NCI-H1694 treated with DMSO at 0.1 percent for 48 hours (cell line): ENCODE results near the gene C1QTNF5.

Experiments
- DNase-seq: peaks from one replicate; lab custom pipeline; 2025; lab: John Stamatoyannopoulos, UW

The C1QTNF5 gene

DNA sequence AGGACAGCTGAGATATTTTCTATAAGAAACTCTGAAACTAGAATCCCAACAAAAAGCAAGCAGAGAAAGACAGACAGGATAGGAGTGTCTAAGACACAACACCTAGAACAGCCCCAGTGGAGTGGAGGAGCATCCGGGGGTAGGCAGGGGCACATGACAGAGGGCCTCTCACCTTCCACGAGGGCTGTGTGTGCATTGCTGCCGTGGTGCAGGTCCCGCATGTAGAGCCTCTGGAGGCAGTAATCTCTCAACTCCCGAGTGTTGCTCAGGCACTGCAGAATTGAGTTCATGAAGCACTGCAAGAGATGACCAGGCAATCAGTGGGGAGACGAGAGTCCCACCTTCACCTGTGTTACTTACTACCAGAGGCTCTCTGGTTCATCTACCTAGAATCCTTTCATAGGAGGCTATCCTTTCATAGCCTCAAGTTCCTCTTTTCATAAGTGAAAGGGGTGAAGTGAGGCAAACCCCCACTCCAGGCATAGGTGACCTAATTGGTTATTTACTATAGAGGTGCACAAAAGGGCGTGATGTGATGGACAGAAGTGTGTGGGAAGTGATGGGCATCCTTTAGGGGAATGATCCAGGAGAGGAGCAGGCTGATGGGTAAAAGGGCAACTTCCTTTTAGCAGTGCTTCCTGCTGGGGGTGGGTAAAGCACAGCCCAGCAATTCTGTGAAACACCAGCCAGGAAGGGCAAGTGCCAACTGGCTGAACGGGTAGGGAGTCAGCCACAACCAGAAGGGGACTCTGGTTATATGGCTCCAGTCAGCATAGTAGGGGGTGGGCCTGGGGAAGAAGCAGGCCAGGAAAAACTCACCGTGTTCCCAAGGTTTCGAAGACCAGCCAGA lies 18.9 kb upstream of the C1QTNF5 start:
- DNase-seq, result no peak

DNA sequence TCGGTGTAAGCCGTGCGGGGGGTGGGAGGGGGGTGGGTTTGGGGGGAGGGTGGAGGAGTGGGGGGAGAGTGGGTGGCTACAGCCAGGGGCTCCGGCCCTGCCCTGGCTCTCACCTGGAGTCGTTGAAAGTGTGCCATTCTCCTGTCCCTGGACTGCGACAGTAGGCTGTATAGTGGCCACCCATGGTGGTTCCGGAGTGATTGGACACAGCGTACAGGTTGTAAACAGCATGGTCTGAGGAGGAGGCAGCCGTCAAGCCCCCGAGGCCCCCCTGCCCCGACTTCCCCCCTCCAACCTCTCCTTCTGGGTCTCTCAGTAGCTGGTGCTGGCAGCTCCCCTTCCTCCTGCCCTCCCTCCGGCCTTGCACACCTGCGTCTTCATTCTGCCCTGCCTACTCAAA lies 16.4 kb upstream of the C1QTNF5 start:
- no peak for DNase-seq

DNA sequence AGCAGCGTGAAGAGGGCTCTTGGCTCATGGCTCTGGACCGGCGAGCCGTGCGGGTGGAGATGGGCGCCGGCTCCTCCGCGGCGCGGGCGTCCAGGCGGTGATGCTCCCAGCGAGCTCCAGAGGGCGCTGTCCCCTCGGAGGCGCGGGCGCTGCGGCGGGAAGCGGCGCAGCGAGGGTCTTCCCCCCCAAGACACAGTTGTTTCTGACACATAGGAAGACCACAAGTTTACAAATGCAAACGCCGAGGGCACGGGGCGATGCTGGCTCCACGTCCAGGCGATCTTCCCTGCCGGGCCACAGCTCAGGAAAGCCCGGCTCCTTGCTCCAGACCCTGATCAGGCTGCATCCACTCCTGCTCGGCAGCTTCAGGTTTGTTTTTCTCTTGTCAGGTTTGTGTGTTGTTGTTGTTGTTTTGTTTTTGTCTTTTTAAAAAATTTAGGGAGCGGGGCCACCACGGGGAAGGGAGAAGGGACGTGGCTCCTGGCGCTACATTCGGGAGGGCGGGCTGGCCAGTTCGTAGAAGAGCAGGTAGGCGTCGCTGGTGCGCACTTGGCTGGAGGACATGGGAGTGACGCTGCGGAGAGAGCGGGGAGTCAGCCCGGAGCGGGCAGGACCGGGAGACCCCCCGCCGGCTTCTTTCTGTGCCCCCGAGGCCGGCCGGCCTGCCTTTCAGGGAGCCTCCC lies 15.8 kb upstream of the C1QTNF5 start:
- no peak for DNase-seq

DNA sequence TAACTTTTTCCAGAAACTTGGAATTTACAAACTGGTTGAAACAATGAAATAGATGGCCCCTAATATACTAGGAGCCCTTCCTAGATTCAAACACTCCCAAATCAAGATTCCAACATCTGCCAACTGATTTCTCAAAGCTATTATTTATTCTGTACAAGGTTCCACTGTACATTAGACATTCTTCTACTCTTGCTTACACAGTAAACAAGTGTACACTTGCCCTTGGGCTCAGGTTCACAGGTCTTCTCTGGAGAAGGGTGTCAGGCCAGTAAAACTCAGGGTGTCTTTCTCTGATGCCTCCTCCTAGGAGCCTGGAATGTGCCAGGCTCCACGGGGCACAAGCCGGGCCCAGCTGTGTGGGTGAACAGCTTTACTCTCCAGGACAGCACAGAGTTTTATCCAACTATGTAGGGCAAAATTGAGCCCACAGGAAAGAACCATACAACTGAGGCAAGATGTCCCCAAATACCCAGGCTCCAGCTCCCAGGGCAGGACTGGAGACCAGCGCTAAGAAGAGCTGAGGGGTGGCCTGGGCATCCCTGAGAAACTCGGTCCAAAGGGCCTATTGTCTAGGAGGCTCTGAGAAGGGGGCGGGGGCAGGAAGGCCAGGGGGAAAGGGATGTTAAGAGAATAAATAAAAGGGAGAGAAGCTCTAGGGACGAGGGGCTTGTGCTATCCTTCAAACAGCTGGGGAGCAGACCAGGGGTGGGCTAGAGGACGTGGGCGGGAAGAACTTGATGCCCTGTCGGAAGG lies 14.6 kb upstream of the C1QTNF5 start:
- DNase-seq, result no peak

DNA sequence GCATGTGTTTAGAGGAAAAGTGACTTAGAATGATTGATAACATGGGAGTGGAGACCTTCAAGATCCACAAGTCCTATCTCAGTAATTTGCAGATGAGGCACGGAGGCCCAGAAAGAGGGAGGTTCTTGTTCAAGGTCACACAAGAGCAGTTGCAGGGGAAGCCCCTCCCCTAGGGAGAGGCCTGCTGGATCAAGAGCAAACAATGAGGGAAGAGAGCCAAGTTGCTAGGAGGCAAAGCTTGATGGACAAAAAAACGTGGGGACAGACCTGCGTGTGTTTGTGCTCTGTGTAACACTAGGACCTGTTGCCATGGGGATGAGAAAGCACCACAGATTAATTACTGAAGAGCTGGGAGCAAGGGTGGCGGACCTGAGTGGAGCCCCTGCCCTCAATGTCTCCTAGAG lies 12.2 kb upstream of the C1QTNF5 start:
- DNase-seq, result no peak

DNA sequence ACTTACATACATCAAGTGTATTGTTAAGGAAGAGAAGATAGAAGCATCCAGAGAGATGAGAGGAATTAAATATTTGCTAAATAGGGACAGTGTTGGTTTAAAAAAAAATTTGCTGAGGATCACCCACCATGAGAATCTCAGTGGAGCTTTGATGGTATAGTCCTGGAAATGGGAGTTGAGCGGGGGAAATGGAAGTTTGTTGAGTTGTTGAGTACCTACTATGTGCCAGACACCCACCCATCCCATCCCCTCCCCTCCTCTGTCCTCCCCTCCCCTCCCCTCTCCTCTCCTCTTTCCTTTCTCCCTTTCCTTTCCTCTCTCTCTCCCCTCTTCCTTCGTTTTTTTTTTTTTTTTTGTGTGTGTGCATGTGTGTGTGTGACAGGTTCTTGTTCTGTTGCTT lies 10.5 kb upstream of the C1QTNF5 start:
- DNase-seq, result no peak

DNA sequence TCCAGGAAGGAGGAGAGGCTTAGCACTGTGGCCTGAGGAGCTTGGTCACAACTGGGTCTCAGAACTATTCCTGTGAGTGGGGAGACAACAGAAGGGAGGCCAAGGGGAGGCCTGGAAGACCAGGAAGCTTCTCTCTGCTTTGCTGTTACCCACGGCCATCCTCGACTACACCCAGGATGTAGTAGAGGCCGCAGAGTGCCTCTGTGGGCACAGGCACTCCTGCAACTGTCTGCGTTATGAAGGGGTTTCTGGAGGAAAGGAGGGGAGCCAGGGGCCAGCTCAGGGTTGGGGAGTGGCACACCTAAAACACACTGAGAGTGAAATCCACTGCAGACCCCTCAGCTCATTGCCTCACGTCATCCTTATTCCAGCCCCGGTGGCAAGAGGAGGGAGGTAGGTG lies 9.6 kb upstream of the C1QTNF5 start:
- DNase-seq, result no peak

DNA sequence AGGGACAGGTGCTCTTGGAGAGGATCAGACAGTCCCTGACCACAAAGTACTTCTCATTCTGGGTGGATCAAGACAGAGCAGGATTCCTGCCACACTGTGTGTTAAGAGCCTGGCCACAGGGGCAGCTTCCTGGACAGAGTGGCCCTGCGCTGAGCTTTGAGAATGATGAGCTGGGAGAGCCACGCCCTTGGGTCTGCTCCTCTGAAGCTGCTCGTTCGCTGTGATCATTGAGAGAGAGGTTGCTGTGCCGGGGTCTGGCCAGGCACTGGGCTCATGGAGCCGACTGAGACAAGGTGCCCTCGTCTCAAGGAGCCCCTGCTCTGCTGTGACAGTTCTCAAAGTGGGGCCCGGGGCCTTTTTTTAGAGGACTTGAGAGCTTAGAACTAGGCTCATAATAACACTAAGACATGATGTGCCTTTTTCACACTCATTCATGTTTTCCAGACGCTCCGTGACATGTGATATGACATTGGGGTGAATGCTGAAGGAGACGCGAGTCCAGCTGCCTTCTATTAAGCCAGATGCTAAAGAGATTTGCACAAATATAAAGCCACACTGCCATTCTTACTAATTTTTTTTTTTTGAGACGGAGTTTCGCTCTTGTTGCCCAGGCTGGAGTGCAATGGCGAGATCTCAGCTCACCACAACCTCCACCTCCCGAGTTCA lies 7.4 kb upstream of the C1QTNF5 start:
- no peak for DNase-seq

DNA sequence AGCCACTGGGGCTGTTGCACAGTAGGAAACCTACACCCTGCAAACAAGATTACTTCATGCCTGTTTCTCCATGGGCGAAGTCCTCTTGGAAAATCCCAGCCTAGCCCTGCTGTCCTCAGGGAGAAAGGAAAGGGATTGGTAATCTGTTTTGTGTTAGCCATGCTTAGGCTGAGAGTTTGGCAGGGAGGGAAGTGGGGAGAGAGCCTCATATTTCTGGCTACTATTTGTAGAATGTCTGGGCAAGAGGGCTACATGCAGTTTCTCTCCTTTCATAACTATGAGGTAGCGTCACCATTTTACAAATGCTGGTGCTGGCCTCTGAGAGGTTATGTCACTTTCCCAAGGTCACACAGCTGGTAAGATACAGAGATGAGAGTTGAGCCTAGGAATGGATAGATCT lies 6.6 kb upstream of the C1QTNF5 start:
- no peak for DNase-seq

DNA sequence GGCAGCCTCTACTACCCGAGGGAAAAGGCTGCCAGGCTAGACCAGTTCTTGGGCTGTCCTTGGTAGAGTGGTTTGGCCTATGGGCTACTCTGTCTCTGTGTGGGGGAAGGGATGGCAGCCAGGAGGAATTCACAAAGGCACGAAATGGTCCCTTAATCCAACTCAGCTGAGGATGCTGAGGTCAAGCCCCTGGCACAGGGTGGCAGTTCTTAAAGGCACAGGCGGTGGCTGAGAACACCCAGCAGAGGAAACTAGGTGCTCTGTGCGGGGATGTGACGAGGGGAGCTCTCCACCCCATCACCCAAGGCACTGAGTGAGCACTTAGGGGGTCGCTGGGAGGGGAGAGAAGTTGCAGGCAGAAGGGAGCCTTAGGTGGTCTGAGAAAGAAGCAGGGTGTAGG lies 5.9 kb upstream of the C1QTNF5 start, which contains the start of gene MFRP:
Gene MFRP (minus strand): TSS at position 101 of the 400 bp plus-strand sequence. CDS start 192 bp downstream, outside the sequence.
- no peak for DNase-seq

DNA sequence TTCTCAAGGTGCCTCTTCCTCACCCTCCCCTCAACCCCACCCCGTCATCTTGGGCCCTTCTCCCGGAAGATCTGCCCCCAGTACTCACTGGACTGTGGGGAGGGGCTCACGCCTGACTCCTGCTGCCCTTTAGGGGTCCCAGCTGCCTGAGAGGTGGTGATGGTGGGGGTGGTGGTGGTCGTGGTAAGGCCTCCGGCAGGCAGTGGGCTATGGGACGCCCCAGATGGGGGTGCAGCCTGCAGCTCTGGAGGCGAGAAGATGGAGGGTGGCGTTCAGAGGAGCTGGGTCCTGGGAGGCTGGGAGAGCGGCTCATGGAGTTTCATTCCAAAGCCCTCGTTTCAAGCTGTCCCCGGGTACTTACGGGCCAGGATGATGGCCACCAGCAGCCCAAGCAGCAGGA lies 5.0 kb upstream of the C1QTNF5 start:
- no peak for DNase-seq

DNA sequence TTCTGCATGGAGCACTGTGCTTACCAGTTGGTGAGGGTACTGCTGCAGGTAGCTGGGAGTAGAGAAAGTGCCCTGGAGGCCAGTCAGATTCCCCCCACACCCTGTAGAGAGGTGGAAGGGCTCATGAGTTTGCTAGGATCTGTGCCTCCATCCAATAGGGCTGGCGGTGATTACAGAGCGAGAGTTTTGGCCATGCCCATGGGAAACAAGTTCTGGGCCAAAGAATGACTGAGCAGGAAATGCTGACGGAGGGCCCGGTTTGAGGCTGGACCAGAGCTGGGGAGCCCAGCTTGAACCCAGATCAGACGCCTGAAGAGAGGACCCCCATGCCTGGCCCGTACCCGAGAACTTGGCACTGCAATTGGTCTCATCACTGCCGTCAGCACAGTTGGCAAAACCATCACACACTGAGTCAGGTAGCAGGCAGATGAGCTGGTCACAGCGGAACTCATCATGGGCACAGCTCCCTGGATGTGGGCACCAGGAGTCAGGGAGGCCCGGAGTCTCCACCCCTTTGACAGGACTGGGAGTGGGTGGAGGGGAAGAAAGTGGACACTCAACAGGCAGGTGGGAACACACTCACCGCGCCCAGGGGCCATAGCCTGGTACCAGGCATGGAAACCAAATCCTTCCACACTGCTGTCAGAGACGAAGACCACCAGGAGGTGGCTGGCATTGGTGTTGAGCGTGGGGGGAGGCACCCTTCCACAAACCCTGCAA lies 3.8 kb upstream of the C1QTNF5 start:
- no peak for DNase-seq

DNA sequence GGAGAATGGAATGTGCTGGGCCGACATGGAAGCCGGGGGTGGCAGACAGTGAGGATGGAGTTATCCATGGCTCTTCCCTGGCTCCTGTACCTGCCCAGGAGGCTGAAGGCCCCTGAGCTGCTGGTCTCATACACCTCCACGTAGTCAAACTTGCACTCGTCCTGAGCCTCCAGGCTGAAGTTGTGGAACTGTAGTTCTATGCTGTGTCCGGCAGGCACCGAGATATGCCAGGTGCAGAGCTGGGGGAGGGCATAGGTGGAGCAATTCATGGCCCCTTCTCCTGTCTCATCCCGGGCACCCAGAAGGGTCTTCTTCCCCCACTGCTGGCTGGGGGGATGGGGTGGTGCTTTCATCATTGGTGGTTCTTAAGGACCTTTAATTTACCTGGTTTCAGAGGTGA lies 3.0 kb upstream of the C1QTNF5 start:
- no peak for DNase-seq

DNA sequence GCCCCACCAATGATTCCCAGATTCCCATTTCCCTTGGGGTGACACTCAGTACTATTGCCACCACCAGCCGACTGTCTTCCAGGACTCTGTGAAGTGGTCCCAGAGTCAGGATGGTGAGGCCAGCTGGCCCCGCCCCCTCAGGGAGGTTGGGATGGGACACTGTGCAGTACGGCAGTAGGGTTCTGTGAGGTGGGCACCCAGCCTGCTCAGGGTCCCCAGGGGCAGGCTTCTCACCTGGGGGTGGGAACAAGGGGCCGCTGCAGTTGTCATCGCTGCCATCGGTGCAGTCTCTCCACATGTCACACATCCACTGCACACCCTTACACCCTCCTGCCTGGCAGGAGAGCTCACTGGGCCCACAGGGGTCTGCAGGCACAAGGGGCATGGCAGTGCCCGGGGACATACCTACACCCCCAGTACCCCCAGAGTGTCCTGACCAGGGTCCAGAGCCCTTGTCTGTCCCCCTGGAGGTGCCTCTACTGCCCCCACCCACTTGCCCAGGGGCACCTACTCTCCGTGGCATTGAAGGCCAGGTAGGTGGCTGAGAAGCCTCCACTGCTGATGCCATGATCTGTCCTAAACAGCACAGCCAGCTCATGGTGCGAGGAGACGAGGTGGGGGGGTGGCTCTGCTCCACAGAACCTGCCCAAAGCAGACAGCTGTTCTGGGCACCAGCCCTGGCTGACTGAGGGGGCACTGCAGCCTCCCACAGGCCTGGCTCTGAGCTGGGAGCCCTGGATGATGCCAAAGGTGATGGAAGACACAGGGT lies 1.9 kb upstream of the C1QTNF5 start:
- no peak for DNase-seq

DNA sequence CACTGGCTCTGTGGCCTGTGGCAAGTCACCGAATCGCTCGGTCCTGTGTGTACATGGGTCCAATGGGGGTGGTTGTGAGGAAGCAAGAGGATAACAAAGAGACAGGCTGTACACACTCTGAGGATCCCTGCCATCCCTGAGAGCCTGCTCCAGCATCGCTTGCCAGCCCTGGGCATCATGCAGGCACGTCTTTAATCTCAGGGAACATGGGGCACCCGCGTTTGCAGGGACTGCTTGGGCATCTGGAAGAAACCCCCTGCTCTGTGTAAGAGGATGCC lies 1.3 kb upstream of the C1QTNF5 start:
- DNase-seq, result no peak

DNA sequence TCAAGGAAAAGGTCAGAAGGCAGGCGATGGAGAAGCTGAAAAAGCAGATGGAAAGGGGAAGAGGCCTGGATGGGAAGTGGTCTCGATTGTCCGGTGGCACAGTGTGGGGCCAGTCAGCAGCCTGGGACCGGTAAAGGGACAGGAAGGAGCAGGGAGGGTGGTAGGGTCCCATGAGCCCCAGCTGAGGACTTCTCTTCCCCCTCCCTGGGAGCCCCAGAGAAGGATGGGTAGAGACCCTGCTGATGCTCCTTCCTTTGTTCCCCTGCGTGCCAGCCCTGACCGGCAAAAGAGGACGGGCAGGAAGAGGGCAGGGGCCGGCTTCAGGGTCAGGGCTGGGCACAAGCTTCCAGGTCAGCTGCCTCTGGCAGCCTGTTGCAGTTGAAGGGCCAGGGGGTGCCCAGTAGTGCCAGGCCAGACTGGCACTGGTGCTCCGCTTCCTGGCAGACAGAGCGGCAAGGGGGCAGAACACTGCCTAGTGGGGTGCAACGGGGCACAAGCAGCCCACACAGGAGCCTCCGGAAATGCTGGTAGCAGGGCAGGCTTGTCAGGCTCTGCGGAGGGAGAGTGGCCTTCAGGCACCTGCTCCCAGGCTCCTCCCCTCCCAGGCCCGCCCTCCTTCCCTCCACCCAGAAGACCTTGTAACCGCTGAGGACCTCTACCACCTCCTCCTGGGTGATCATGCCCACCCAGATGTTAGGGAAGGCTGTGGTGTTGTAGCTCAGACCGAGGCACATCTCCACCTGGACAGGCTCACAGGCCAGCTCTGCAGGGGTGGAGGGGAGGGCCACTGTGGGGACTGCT lies 739 bp upstream of the C1QTNF5 start:
- no peak for DNase-seq

DNA sequence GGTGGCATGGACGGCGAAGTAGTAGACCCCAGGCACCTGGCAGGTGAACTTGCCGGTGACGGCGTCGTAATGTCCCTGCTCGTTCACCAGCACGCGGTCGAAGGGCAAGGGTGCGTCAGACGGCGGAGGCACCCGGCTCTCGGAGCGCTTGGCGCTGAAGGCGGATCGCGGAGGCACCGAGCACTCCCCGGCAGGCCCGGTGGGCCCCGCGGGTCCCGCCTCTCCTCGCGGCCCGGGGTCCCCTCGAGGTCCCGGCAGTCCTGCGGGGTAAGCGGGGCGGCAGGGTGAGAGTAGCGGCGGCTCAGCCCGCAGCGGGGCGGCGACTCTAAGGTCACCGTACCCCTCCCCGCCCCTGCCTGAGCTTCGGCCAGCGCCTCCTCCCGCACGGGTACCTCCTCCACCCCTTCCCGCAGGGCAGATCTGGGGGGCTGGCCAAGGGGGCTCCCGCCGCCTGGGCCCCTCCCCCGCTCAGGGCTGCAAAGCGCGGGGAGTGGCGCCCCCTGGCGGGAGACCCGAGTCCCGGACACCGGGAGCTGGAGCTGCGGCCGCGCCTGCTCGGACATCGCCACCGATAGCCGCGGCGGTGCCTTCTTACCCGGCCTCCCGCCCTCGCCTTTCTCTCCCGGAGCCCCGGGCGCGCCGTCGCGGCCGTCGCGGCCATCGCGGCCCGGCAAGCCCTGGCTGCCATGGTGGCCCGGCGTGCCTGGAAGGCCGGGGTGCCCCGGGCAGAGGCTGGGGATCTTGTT lies 921 bp downstream of the C1QTNF5 start:
- DNase-seq, result no peak

DNA sequence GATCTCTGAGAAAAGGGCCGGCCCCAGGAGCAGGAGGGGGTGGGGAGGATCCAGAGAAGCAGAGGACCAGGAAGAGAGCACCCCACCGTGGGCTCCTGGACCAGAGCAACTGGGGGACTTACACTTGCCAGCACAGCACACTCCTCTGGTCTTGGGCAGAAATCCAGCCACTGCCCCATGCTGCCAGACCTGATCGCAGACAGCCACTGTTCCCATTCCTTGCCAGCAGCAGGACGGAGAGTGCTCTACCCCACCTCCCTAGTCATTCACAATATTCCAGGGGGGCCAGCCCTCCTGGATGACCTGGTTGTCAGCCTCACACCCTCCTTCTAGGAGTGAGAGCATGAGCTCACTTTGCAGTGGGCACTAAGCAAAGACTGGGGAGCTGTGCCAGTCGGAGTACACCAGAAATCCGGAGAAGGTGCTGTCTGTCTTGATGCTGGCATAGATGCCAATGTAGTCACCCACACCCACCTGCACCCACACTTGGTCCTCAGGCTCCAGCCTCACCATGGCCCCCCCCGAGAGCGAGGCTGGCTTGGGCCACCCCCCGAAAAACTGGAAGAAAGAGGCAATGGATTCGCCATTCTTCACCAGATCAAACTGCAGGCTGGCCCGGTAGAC lies 1.6 kb downstream of the C1QTNF5 start:
- no peak for DNase-seq

DNA sequence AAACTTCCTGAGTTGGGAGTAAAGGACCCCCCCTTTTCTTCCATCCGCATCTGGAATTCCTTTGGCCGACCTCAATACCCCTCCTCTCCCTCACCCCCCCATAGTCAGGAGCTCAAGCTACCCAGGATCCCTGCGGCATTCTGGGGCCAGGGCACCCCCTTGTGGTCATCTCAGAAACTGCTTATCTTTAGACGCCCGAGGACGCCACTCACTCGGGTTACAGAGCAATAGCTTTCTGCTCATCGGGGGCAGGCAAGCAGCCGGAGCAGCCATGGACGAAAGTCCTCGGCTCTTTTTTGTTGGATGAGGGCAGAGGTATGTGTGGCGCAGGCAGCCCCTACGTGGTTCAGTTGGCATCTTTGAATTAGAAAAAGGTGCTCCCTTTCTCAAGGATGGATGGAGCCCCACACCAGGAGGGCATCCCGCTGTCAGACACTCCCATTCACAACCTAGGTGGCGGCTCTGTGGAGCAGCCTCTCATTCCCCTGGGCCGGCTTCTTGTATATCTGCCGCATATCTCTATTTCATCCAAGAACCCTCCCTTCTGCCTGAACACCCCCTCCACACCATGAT lies 2.3 kb downstream of the C1QTNF5 start:
- DNase-seq, result no peak
